ENCODE results near the gene KIAA1210. TPM values are rescaled to one million over a fixed set of nuclear protein-coding genes. Genes with fewer than 3 reads are reported as not detected.
A peak's percentile ranks its signal among the peaks of the same experiment; 100 is the strongest.

Gene KIAA1210
- total and polyA plus RNA-seq, 12 donors, result 0.04 to 0.17 (median 0.09) TPM; not detected in 7

GRCh38 chrX:119158226-119158625 is 30.6 kb upstream of the KIAA1210 start:
- ATAC-seq (no peak), DNase-seq (no peak)
- no peak for TF ChIP-seq CTCF (IDR thresholded peaks at IDR 0.05)
- no peak overlapping the region for H3K4me3 ChIP-seq
- H3K36me3 ChIP-seq, result no peaks in the 10 kb centered on the region
- H3K4me1 ChIP-seq, result peaks cover 0 to 3% (median 0%) of the 10 kb centered on the region in 9 donors
- 60 to 78% methylated on average over 3 of the region's 3 CpGs for WGBS, 2 donors
- intact Hi-C loops (cut with DNase I), result no loop called here
- H3K27ac ChIP-seq, result no peak overlapping the region
- no peaks in the 10 kb centered on the region for H3K9me3 ChIP-seq
- H3K27me3 ChIP-seq, result peaks cover 0 to 36% (median 0%) of the 10 kb centered on the region in 7 donors

GRCh38 chrX:119156241-119156640 is 28.6 kb upstream of the KIAA1210 start:
- intact Hi-C loops (cut with DNase I), result no loop called here
- H3K36me3 ChIP-seq, result no peaks in the 10 kb centered on the region
- H3K4me3 ChIP-seq, result no peak overlapping the region
- peaks cover 0 to 3% (median 0%) of the 10 kb centered on the region in 9 donors for H3K4me1 ChIP-seq
- 86 to 87% methylated on average over 1 of the region's 1 CpG for WGBS, 2 donors
- no peaks in the 10 kb centered on the region for H3K9me3 ChIP-seq
- H3K27ac ChIP-seq, result no peak overlapping the region
- no peak for DNase-seq
- TF ChIP-seq CTCF (IDR thresholded peaks at IDR 0.05), result no peak
- H3K27me3 ChIP-seq, result peaks cover 0 to 46% (median 0%) of the 10 kb centered on the region in 7 donors
- ATAC-seq, result no peak

GRCh38 chrX:119155416-119156035 is 27.9 kb upstream of the KIAA1210 start:
- Histone ChIP-seq H3K9me3 (no peaks in the 10 kb centered on the region), H3K36me3 (no peaks in the 10 kb centered on the region), H3K4me3 (no peak overlapping the region), H3K27ac (no peak overlapping the region), H3K27me3 (peaks cover 0 to 47% (median 0%) of the 10 kb centered on the region in 7 donors), H3K4me1 (peaks cover 0 to 3% (median 0%) of the 10 kb centered on the region in 9 donors)
- intact Hi-C loops (cut with DNase I), result no loop called here
- ATAC-seq (peak in 1 of 8 donors; percentile 60), DNase-seq (no peak)
- no peak for TF ChIP-seq CTCF (IDR thresholded peaks at IDR 0.05)
- WGBS, 2 donors, result 62 to 85% methylated on average over 6 of the region's 6 CpGs

GRCh38 chrX:119151051-119151380 is 23.4 kb upstream of the KIAA1210 start:
- no peak for TF ChIP-seq CTCF (IDR thresholded peaks at IDR 0.05)
- no peak overlapping the region for H3K27ac ChIP-seq
- no peaks in the 10 kb centered on the region for H3K36me3 ChIP-seq
- no peak overlapping the region for H3K4me3 ChIP-seq
- intact Hi-C loops (cut with DNase I), result no loop called here
- peaks cover 0 to 44% (median 0%) of the 10 kb centered on the region in 7 donors for H3K27me3 ChIP-seq
- WGBS, 2 donors, result 26 to 39% methylated on average over 9 of the region's 9 CpGs
- no peak for ATAC-seq
- no peaks in the 10 kb centered on the region for H3K9me3 ChIP-seq
- H3K4me1 ChIP-seq, result peaks cover 0 to 3% (median 0%) of the 10 kb centered on the region in 9 donors
- DNase-seq, result no peak

Measured in heart right ventricle (tissue), 16 donors.